Left ventricle myocardium inferior (tissue), 1 donor: ENCODE measurements around the gene NAA10. TPM values are rescaled to one million over a fixed set of nuclear protein-coding genes. Genes with fewer than 3 reads are reported as not detected.

Experiments used
- DNase-seq: peaks from one replicate; pipeline ENCODE4 v3.0.0-alpha.2; 2020
- H3K27ac ChIP-seq: fragments of 200-600 bp; replicated peaks from 2 replicates; pipeline ENCODE4 v1.8.0; 2021
- H3K27me3 ChIP-seq: fragments of 200-600 bp; 2 replicates; pipeline ENCODE4 v1.8.0; 2021; ENCODE audit warnings: low read depth
- H3K36me3 ChIP-seq: fragments of 200-600 bp; 2 replicates; pipeline ENCODE4 v1.8.0; 2021
- H3K4me1 ChIP-seq: fragments of 200-600 bp; 2 replicates; pipeline ENCODE4 v1.8.0; 2021
- H3K4me3 ChIP-seq: fragments of 200-600 bp; 2 replicates; pipeline ENCODE4 v1.8.0; 2021; ENCODE audit warnings: mild to moderate bottlenecking, moderate library complexity
- H3K9me3 ChIP-seq: fragments of 200-600 bp; replicated peaks from 2 replicates; pipeline ENCODE4 v1.8.0; 2021
- intact Hi-C: fragments of 100-400 bp; cut with micrococcal nuclease; formaldehyde crosslinking; loops from one replicate; pipeline ENCODE4 v1.11.0; 2022
- total RNA-seq: library from RNA; stranded (reverse); fragmentation: NEBNext Ultra II Directional; extraction: Animal tissue kit (Norgen Biotek cat#: 25700); gene quantifications from one replicate; pipeline ENCODE4 v1.2.1, GENCODE V29; 2021
- TF ChIP-seq, protein P1 (sequence below): fragments of 200-600 bp; IDR thresholded peaks from 2 replicates; pipeline ENCODE4 v1.8.0; 2021; ENCODE audit warnings: antibody characterized with exemption, mild to moderate bottlenecking, borderline replicate concordance
- donor health status: DM: no; HTN: yes; CAD: no; lungs with severe emphysema.

The NAA10 gene
- total RNA-seq, 1 donor from 2014 or later, result 67.1 TPM

DNA sequence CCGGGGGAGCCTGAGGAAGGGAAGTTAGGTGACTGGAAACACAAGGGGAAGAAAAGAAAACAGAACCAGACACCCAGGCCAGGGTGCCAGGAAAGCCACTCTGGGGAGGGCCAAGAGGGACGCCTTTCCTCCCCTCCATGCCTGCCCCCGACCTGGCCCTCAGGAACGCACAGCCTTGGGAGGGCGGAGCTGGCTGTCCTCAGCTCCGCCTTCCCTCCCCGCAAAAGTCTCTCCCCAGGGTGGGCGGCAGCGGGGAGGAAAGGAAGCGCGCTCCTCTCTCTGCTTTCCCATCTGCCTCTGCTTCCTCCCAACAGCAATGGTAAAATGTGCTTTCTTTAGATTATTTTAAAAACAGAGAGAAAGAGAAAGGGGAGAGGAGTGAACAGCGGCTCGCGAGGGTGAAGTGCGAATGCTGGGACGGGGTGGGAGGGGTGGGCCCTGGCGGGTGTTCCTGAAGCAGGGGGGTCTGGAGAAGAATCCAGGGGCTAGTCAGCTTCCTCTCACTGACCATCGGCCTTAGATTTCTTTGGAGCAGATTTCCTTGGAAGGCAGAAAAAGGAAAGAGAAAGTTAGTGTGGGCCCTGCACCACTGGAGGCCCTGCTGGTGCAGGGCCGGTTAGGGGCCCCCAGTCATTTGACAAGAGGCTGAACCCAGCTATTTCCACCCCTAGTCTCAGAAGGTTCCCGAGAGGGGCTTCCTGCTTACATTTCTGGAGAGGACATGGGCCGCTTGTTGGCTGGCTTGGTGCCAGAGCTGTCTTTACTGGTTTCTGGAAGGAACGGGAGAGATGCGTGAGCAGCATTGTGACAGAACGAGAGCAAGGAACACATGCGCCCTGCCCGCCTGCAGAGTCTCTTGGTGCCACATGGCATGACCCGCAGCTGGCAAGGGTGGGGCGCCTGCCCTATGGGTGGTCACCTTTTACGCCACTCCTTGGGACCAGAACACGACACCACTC, 14.3 kb upstream of the NAA10 start:
- H3K27ac ChIP-seq, result peak overlapping the region; percentile 82
- H3K4me1 ChIP-seq, result peaks cover 39% of the 10 kb centered on the region
- TF ChIP-seq, protein P1, sequence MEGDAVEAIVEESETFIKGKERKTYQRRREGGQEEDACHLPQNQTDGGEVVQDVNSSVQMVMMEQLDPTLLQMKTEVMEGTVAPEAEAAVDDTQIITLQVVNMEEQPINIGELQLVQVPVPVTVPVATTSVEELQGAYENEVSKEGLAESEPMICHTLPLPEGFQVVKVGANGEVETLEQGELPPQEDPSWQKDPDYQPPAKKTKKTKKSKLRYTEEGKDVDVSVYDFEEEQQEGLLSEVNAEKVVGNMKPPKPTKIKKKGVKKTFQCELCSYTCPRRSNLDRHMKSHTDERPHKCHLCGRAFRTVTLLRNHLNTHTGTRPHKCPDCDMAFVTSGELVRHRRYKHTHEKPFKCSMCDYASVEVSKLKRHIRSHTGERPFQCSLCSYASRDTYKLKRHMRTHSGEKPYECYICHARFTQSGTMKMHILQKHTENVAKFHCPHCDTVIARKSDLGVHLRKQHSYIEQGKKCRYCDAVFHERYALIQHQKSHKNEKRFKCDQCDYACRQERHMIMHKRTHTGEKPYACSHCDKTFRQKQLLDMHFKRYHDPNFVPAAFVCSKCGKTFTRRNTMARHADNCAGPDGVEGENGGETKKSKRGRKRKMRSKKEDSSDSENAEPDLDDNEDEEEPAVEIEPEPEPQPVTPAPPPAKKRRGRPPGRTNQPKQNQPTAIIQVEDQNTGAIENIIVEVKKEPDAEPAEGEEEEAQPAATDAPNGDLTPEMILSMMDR, result no peak
- no peak for DNase-seq
- H3K4me3 ChIP-seq, result no peak overlapping the region
- no peaks in the 10 kb centered on the region for H3K9me3 ChIP-seq
- intact Hi-C loops, result no loop called here
- H3K36me3 ChIP-seq, result peaks cover 44% of the 10 kb centered on the region
- H3K27me3 ChIP-seq, result no peaks in the 10 kb centered on the region

DNA sequence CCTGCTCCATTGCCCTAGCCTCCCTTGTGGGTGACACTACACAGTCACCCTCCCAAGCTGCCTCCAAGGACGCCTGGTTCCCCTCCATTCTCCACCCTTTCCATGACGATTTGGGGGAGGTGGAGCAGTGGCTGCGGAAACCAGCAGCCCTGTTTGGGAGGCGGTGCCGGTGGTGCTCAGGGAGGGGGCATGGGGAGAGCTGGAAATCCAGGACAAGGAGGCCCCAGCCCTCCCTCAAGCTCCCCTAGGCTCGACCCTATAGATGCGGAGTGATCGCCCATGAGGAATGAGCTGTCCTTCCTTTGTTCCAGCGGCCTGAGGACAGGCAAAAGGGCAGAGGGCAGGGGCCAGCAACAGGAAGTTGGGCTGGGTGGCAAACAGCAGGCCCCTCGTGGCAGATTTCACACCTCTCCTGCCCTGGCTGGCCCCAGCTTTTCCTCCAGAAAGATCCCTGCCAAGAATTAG, 13.2 kb upstream of the NAA10 start:
- Histone ChIP-seq H3K27ac (peak overlapping the region; percentile 82), H3K4me3 (no peak overlapping the region), H3K9me3 (no peaks in the 10 kb centered on the region), H3K36me3 (peaks cover 37% of the 10 kb centered on the region), H3K4me1 (peaks cover 39% of the 10 kb centered on the region), H3K27me3 (no peaks in the 10 kb centered on the region)
- TF ChIP-seq, protein P1, result no peak
- intact Hi-C loops, result no loop called here
- DNase-seq, result no peak

DNA sequence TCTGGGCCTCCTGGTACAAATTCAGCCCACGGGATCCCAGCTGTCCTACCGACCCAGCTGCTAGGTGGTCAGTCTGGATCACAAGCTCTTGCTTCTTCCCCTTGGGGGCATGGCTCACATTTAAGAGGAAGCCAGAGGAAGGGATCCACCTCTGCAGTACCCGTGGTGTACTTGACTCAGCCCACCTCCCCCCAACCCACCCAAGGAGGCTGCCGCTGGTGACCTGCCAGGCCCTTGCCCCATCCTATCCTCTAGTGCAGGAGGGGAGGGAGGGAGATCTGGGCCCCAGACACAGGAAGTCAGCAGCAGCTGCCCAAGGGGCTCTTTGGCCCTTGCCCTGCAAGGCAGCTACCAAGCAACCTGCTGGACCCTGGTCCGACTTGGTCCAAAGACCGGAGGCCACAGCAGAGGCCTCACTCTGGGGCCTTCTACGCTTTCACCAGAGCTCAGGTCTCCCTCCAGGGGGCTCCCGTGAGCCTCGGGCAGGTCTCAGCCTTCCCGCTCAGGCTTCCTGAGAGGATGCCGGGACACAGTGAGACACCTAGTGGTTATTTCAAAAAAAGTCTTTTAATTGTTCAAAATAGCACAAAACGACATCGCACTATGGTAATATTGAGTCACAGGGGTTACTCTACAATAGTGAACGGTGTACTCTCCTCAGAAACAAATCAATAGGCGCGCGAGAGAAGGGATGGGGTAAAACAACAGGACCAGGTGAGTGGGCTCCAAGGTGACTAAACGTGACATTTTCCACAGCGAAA, 12.4 kb upstream of the NAA10 start:
- H3K36me3 ChIP-seq, result peaks cover 29% of the 10 kb centered on the region
- TF ChIP-seq, protein P1, result peak; percentile 83
- H3K9me3 ChIP-seq, result no peaks in the 10 kb centered on the region
- no peaks in the 10 kb centered on the region for H3K27me3 ChIP-seq
- peak overlapping the region; percentile 82 for H3K27ac ChIP-seq
- intact Hi-C loops, result no loop called here
- H3K4me1 ChIP-seq, result peaks cover 36% of the 10 kb centered on the region
- DNase-seq, result peak; percentile 63
- no peak overlapping the region for H3K4me3 ChIP-seq

DNA sequence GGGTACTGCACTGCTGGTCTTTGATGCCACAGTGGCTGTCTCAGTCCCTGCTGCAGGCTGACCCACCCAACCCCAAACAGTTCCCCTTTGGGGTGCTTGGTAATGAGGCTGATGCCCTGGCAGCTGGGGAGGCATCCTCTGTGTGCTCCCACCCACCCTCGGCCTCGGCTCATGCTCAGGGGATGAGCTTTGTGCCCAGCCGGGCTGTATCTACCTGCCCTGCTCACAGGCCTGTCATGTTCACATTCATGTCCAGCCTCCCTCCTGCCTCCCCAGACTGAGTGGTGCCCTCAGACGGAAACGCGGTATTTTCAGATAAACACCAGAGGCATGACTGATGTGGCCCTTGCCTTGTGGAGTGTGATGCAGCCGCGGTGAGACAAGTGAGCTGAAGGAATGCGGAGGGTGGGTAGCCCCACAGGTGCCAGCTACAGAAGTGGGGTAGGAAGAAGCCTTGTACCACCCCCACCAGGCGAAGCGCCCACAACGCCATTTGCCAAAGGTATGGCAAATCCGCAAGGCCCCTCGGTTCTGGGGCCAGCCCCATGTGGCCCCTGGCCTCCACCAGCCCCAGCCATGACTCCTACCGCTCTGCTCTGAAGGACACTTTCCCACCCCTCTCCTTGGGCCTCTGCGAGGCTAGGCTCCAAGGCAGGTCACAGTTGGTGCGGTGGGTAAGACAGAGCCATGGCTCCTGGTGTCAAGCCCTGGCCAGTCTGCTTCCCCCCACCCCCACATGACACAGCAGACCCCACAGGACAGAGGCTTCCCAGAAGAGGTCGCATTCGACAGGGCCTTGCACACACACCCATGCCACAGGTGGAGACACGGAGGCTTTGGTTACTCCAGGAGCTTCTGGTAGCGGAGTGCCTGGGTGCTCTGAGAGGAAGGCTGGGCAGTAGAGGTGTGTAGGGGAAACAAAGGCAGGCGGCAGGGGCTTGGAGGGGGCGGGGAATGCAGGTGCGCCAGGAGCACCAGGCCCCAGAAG, 11.4 kb upstream of the NAA10 start:
- intact Hi-C loops, result no loop called here
- TF ChIP-seq, protein P1, result no peak
- H3K4me3 ChIP-seq, result no peak overlapping the region
- DNase-seq, result no peak
- no peaks in the 10 kb centered on the region for H3K9me3 ChIP-seq
- H3K4me1 ChIP-seq, result peaks cover 36% of the 10 kb centered on the region
- no peaks in the 10 kb centered on the region for H3K27me3 ChIP-seq
- peaks cover 20% of the 10 kb centered on the region for H3K36me3 ChIP-seq
- H3K27ac ChIP-seq, result peak overlapping the region; percentile 82

DNA sequence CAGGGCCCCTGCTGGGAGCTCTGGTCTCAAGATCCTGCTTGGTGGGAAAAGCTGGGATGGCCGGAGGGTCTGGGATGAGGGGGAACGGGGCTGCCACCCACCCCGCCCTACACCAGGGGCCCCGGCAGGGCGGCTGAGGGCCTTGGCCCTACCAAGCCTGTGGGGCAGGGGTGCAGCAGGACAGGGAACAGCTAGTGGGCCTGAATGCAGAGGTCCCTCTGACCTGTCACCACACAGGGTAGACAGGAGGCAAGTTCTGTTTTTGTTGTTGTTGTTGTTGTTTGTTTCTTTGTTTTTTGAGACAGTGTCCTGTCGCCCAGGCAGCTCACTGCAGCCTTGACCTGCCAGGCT, 9.9 kb upstream of the NAA10 start:
- Histone ChIP-seq H3K4me1 (peaks cover 34% of the 10 kb centered on the region), H3K36me3 (peaks cover 5% of the 10 kb centered on the region), H3K9me3 (no peaks in the 10 kb centered on the region), H3K27ac (peak overlapping the region; percentile 50), H3K4me3 (peak overlapping the region; percentile 60), H3K27me3 (no peaks in the 10 kb centered on the region)
- intact Hi-C loops, result no loop called here
- no peak for DNase-seq
- TF ChIP-seq, protein P1, result no peak
